SK-N-SH treated with all-trans-retinoic acid at 6 μM for 48 hours (cell line): ENCODE results near the gene SERGEF.

Source experiments
- OSR1 ChIP-seq: fragments of 250-450 bp; sonication (Bioruptor Pico); IDR thresholded peaks from 2 replicates; pipeline ENCODE4 v1.8.0; 2022; ENCODE audit warnings: moderate library complexity, mild to moderate bottlenecking, inconsistent platforms
- RARB ChIP-seq: fragments of 250-450 bp; sonication (Bioruptor Pico); IDR thresholded peaks from 2 replicates; pipeline ENCODE4 v1.8.0; 2021; ENCODE audit warnings: mild to moderate bottlenecking, moderate library complexity
- TCF4 ChIP-seq: fragments of 250-450 bp; sonication (Bioruptor Pico); IDR thresholded peaks from 2 replicates; pipeline ENCODE4 v1.8.0; 2021; ENCODE audit warnings: mild to moderate bottlenecking, moderate library complexity, borderline replicate concordance
- ZFP30 ChIP-seq: fragments of 450-650 bp; formaldehyde crosslinking; IDR thresholded peaks from 2 replicates; pipeline ENCODE4 v1.5.0; 2022; ENCODE audit warnings: mild to moderate bottlenecking, moderate library complexity

DNA sequence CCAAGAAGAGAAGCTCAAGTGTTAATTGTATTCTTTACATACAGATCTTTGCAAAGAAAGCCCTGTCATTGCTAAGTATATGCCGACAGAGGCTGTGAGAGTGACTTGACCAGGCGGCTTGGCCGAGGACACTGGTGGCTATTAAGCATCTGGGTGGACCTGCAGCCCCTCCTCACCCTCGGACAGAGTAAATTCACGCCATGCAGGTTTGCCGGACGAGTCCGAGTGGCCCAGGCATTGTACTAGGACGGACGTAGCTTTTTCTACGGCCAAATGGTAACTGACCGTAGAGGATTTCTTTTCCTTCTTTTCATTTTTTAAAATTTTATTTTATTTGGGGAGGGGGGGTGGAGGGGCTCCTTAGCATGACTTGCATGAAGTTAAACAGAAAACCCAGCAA is 231.2 kb downstream of the SERGEF start:
- no peak for TF ChIP-seq RARB (CRISPR knock-in tag)
- no peak for TF ChIP-seq ZFP30 (CRISPR knock-in tag)
- no peak for TF ChIP-seq TCF4 (CRISPR knock-in tag)
- no peak for TF ChIP-seq OSR1 (CRISPR knock-in tag)
